HEK293T (cell line): Measurements from ENCODE around the gene PPP3R2.

Experiments used
- ARNT ChIP-seq: fragments of 450-650 bp; IDR thresholded peaks from 2 replicates; pipeline ENCODE4 v1.6.1; 2017; ENCODE audit warnings: mild to moderate bottlenecking
- BHLHE40 ChIP-seq: fragments of 450-650 bp; IDR thresholded peaks from 2 replicates; pipeline ENCODE4 v1.6.1; 2016; ENCODE audit warnings: mild to moderate bottlenecking, moderate library complexity, borderline replicate concordance
- CTBP1 ChIP-seq: fragments of 450-650 bp; IDR thresholded peaks from 2 replicates; pipeline ENCODE4 v1.6.1; 2016; ENCODE audit warnings: borderline replicate concordance
- FOXA1 ChIP-seq: fragments of 450-650 bp; IDR thresholded peaks from 2 replicates; pipeline ENCODE4 v1.6.1; 2016; ENCODE audit warnings: mild to moderate bottlenecking
- FOXK2 ChIP-seq: fragments of 450-650 bp; IDR thresholded peaks from 2 replicates; pipeline ENCODE4 v1.6.1; 2016; ENCODE audit warnings: mild to moderate bottlenecking
- FOXM1 ChIP-seq: fragments of 450-650 bp; IDR thresholded peaks from 2 replicates; pipeline ENCODE4 v1.6.1; 2017; ENCODE audit warnings: mild to moderate bottlenecking, borderline replicate concordance
- NFRKB ChIP-seq: fragments of 450-650 bp; IDR thresholded peaks from 2 replicates; pipeline ENCODE4 v1.6.1; 2016; ENCODE audit warnings: mild to moderate bottlenecking, moderate library complexity
- SP1 ChIP-seq: fragments of 450-650 bp; IDR thresholded peaks from 2 replicates; pipeline ENCODE4 v1.6.1; 2017
- SUZ12 ChIP-seq: fragments of 450-650 bp; IDR thresholded peaks from 2 replicates; pipeline ENCODE4 v1.6.1; 2016; ENCODE audit warnings: mild to moderate bottlenecking
- TARDBP ChIP-seq: fragments of 450-650 bp; IDR thresholded peaks from 2 replicates; pipeline ENCODE4 v1.6.1; 2016
- ZNF384 ChIP-seq: fragments of 450-650 bp; IDR thresholded peaks from 2 replicates; pipeline ENCODE4 v1.6.1; 2016
- TF ChIP-seq, protein P1 (sequence below): fragments of 450-650 bp; IDR thresholded peaks from 2 replicates; pipeline ENCODE4 v1.6.1; 2016

DNA sequence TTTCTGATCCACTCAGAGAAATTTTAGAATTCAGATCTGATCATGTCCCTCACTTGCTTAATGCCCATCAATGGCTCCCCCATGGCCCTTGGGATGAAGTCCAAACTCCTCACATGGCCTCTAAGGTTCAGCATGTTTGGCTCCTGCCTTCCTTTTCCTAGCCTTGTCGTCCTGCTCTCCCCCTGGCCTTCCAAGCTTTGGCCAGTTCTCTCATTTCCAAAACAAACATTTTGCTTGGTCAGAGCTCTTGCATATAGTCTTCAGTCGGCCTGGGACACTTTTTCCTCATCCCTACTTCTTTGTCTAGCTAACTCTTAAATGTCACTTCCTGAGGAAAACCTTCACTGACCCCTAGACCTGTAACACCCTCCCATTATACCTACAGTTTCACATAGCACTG lies 37.1 kb upstream of the PPP3R2 start:
- TF ChIP-seq ZNF384 (no peak), FOXM1 (no peak), CTBP1 (no peak), FOXA1 (no peak), NFRKB (no peak), SUZ12 (no peak), SP1 (no peak), FOXK2 (no peak), BHLHE40 (no peak), ARNT (no peak), TARDBP (no peak)
- TF ChIP-seq, protein P1, sequence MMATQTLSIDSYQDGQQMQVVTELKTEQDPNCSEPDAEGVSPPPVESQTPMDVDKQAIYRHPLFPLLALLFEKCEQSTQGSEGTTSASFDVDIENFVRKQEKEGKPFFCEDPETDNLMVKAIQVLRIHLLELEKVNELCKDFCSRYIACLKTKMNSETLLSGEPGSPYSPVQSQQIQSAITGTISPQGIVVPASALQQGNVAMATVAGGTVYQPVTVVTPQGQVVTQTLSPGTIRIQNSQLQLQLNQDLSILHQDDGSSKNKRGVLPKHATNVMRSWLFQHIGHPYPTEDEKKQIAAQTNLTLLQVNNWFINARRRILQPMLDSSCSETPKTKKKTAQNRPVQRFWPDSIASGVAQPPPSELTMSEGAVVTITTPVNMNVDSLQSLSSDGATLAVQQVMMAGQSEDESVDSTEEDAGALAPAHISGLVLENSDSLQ = no peak
